D721Med (cell line): ENCODE measurements around the gene TMEM150C.

Experiments used
- DNase-seq: peaks from one replicate; pipeline ENCODE4 v3.0.0; 2011; ENCODE audit warnings: low spot score; ENCODE audit not compliant: insufficient read length
- FAIRE-seq: peaks from 2 replicates; lab custom pipeline; 2011; peaks lifted over from hg19 to GRCh38; lab: Jason Lieb, UNC
- TF ChIP-seq, protein P1 (sequence below): IDR thresholded peaks from 2 replicates; pipeline ENCODE4 v1.5.1; 2012; ENCODE audit warnings: mild to moderate bottlenecking, control low read depth; ENCODE audit not compliant: insufficient read depth; ENCODE audit errors: missing control alignments

TMEM150C gene

DNA sequence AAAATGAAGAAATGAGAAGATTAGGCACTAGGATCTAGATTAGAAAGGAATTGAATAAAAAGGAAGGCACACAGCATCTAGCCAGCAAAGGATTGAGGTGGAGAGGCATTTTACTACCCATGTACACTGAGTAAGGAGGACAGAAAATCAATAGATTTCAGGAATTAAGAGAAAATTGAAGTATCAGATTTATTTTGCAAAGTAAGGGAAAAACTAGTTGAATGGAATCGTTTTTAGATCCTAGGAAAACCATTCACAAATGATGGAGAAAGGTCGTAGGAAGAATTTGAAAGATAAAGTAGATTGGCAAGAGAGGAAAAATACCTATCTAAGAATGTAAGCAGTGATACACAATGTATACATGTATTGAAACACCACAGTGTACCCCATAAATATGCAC, 100.1 kb downstream of the TMEM150C start:
- DNase-seq (no peak), FAIRE-seq (no peak)
- TF ChIP-seq, protein P1, sequence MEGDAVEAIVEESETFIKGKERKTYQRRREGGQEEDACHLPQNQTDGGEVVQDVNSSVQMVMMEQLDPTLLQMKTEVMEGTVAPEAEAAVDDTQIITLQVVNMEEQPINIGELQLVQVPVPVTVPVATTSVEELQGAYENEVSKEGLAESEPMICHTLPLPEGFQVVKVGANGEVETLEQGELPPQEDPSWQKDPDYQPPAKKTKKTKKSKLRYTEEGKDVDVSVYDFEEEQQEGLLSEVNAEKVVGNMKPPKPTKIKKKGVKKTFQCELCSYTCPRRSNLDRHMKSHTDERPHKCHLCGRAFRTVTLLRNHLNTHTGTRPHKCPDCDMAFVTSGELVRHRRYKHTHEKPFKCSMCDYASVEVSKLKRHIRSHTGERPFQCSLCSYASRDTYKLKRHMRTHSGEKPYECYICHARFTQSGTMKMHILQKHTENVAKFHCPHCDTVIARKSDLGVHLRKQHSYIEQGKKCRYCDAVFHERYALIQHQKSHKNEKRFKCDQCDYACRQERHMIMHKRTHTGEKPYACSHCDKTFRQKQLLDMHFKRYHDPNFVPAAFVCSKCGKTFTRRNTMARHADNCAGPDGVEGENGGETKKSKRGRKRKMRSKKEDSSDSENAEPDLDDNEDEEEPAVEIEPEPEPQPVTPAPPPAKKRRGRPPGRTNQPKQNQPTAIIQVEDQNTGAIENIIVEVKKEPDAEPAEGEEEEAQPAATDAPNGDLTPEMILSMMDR = no peak

DNA sequence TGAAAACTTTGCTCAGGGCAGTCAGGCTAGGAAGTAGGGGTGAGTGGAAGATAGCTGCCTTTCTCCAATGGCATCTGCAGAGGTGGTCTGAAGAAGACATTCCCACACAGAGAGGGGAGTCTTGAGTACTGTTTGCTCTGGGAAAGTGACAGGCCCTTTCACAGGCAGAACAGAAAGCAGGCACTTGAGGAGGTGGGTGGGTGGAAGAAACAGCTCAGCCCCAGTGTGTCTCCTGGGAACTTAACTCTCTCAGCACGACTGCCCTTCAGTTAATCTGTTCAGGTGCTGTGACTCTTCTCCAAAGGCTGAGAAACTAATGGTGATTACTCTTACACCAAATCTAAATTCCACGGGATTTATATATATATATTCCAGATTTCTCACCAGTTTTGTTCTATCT, 103.1 kb downstream of the TMEM150C start:
- TF ChIP-seq, protein P1 = no peak
- FAIRE-seq (no peak), DNase-seq (no peak)

DNA sequence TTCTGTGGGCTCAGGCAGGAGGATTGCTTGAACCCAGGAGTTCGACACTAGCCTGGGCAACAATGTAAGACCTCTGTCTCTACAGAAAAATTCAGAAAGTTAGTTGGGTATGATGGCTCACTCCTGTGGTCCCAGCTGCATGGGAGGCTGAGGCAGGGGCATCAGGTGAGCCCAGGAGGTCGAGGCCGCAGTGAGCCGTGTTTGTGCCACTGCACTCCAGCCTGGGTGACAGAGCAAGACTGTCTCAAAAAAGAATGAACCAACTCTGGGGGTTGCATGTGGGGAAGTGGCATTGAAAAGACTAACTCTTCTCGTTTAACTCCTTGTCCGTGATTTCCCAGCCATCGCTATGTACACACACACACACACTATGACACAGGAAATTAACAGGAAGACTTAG, 104.5 kb downstream of the TMEM150C start:
- no peak for FAIRE-seq
- DNase-seq = no peak

DNA sequence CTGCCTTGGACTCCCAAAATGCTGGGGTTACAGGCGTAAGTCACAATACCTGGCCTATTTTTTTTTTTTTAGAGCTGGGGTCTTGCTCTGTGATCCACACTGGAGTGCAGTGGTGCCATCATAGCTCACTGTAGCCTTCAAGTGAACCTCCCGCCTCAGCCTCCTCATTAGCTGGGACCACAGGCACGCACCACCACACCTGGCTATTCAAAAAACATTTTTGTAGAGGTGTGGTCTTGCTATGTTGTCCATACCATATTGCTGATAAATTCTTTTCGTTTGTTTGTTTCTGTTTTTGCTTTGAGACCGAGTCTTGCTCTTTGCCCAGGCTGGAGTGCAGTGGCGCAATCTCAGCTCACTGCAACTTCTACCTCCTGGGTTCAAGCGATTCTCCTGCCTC, 109.8 kb downstream of the TMEM150C start:
- TF ChIP-seq, protein P1 = no peak
- FAIRE-seq = no peak
- DNase-seq = no peak

More for the DNA sequence above, 104.5 kb downstream of the TMEM150C start:
- TF ChIP-seq, protein P1 = no peak

DNA sequence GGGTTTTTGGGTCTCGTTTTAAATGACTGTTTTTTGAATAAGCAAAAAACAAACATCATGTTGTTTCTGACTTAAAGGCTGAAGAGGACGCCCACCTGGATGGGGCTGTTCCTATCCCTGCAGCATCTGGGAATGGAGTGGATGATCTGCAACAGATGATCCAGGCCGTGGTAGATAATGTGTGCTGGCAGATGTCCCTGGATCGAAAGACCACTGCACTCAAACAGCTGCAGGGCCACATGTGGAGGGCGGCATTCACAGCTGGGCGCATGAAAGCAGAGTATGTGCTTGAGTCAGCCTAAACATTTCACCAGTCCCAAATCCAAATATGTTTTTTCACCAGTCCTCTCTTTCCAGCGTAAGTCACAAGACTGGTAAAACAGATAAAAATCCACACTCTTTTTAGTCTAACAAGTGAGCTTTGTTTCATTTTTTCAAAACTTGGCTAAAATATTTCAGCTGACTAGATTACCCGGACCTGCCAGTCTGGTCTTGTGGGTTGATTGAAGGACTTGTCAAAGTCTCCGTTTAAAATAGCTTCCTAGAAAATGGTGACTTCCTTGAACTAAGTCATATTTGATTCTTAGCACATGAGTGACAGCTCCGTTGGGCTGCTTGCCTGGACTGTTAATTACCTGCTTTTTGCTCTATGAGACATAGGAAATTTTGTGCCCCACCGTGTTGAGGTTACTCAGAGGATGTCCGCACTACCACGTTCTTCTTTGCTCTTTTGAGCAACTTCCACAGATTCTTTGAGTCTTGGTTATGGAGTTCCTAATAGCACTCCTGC, 110.6 kb downstream of the TMEM150C start:
- FAIRE-seq = no peak
- TF ChIP-seq, protein P1 = no peak
- DNase-seq = no peak

DNA sequence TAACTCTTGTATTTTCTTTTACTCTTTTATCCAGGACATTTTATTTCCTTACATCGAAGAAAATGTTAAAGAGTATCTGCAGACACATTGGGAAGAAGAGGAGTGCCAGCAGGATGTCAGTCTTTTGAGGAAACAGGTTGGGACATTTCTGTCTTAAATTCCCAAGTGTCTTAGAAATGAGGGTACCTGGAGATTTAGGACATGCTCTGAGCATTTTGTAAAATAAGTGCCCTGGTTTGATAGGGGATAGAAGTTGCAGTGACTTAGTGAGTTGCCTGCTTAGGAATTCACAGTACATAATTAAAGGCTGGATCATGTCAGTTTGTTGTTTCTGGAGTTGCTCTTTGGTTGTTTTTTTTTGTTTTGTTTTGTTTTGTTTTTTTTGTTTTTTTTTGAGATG, 113.9 kb downstream of the TMEM150C start:
- FAIRE-seq (no peak), DNase-seq (no peak)
- TF ChIP-seq, protein P1 = no peak

DNA sequence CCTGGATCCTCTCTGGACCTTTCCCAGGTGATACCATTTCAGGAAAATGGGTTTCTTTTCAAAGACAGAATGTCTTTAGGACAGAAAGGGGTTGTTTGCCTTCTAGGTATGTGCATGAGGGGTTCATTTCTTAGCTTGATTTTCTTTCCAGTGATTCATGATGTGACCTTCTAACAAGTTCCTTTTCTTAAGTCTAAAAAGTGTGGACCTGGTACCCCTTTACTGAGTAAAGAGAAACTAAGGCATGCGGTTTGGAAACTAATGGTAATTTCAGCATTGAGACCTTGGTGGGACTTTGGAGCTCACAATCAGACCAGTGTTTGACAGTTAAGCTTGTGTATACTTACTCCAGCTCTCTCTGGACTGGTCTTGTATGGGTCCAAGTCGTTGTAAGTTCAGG, 122.7 kb downstream of the TMEM150C start:
- TF ChIP-seq, protein P1 = no peak
- FAIRE-seq (no peak), DNase-seq (no peak)
